Measurements from ENCODE around the gene MANF. TPM values are rescaled to one million over a fixed set of nuclear protein-coding genes. Genes with fewer than 3 reads are reported as not detected.
"Not testable (repeated sequence)": the region's sequence is repeated elsewhere in the genome, so short reads cannot be mapped to it uniquely, and the experiment has no call there.

The MANF gene
- total RNA-seq, 2 experiments from 2014 or later: 136 to 140 TPM

DNA sequence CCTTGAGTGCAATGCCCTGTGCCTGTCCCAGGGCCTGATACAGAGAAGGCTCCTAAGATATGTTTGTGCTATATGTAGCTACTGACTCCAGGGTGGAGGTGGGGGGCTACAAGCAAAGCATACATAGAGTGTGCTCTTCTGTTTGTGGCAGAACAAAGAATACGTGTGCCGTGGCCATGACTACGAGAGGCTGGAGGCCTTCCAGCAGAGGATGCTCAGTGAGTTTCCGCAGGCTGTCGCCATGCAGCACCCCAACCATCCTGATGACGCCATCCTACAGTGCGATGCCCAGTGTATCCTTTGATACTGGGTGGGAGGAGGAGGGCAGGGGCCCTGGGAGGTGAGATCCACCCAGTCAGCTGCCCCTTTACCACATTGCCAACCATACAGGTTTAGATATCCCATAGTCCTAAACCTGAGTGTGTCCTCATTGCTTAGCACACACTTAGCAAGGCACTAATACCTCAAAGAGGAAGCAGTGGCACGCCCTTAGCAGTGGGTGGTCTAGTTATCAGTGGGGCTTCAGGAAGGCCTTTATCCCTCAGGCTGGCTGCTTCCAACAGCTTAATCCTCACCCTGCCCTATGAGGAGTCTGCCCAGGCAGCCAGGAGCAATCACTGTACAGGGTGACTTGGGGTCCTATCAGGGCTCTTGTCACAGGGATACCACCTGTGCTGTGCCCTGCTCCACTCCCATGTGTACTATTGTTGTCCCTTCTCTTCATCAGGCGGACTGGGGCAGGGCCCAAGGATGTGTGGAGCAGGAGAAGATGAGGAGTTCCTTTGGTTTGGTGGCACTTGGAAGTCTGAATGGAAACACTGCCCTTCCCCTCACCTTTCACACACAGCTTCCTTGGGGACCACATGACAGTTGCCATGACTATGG lies 30.1 kb upstream of the MANF start:
- ChIA-PET POLR2A (no interaction called here), CTCF (no interaction called here)
- DNase-seq (no peak), ATAC-seq (no peak)
- Mint-ChIP-seq H3K4me1 (ENCODE audit: low read depth) (no peaks in the 10 kb centered on the region), H3K27ac (no peak overlapping the region), H3K27me3 (ENCODE audit: low read depth) (no peaks in the 10 kb centered on the region), H3K36me3 (ENCODE audit: low read depth) (no peaks in the 10 kb centered on the region), H3K9me3 (ENCODE audit: insufficient read depth) (no peaks in the 10 kb centered on the region), H3K4me3 (no peak overlapping the region)

DNA sequence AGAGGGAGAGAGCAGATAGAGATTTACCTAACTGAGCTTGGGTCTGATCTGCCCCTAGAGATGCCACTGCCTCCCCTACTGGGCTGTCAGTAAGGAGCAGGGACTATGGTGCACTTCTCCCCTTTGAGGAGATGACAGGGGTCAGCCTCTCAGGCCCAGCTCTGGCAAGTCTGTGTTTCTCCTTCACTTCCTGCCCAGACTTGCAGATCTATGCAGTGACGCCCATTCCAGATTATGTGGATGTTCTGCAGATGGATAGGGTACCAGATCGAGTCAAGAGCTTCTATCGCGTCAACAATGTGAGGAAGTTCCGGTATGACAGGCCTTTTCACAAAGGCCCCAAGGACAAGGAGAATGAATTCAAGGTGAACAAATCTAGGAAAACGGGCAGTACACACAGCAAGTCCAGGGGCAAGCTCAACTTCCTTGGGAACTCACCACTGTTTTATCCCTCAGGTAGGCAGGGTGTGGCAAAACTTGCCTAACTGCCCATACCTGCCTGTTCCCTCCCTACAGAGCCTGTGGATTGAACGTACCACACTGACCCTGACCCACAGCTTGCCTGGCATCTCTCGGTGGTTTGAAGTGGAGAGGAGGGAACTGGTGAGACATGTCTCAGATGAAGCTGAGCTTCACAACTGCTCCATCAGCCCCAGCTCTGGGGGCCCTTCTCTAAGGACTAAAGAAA lies 29.1 kb upstream of the MANF start:
- no peaks in the 10 kb centered on the region for H3K4me1 Mint-ChIP-seq (ENCODE audit: low read depth)
- ATAC-seq (no peak), DNase-seq (no peak)
- no peaks in the 10 kb centered on the region for H3K27me3 Mint-ChIP-seq (ENCODE audit: low read depth)
- no peaks in the 10 kb centered on the region for H3K36me3 Mint-ChIP-seq (ENCODE audit: low read depth)
- H3K4me3 Mint-ChIP-seq: no peak overlapping the region
- no peaks in the 10 kb centered on the region for H3K9me3 Mint-ChIP-seq (ENCODE audit: insufficient read depth)
- H3K27ac Mint-ChIP-seq: no peak overlapping the region
- CTCF ChIA-PET: no interaction called here
- POLR2A ChIA-PET: no interaction called here

DNA sequence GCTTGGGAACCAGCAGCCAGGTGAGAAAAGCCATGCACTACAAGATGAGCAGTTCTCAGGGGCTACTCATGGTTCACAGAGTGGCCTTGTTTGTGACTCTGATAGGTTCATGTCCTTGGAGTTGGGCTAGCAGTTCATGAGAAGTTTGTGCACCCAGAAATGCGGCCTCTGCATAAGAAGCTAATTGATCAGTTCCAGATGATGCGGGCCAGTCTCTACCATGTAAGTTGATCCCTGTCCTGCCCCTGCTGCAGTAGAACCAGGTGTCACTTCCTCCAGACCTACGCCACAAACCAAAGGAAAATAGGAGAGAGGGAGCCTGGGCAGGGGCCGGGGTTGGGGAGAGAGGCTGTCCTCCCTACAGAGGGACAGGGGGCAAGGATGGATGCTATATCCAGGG lies 27.2 kb upstream of the MANF start:
- H3K9me3 Mint-ChIP-seq (ENCODE audit: insufficient read depth): no peaks in the 10 kb centered on the region
- H3K4me1 Mint-ChIP-seq (ENCODE audit: low read depth): no peaks in the 10 kb centered on the region
- DNase-seq: no peak
- ATAC-seq: no peak
- H3K27ac Mint-ChIP-seq: no peak overlapping the region
- H3K27me3 Mint-ChIP-seq (ENCODE audit: low read depth): no peaks in the 10 kb centered on the region
- H3K4me3 Mint-ChIP-seq: no peak overlapping the region
- no peaks in the 10 kb centered on the region for H3K36me3 Mint-ChIP-seq (ENCODE audit: low read depth)
- POLR2A ChIA-PET: no interaction called here
- CTCF ChIA-PET: no interaction called here

DNA sequence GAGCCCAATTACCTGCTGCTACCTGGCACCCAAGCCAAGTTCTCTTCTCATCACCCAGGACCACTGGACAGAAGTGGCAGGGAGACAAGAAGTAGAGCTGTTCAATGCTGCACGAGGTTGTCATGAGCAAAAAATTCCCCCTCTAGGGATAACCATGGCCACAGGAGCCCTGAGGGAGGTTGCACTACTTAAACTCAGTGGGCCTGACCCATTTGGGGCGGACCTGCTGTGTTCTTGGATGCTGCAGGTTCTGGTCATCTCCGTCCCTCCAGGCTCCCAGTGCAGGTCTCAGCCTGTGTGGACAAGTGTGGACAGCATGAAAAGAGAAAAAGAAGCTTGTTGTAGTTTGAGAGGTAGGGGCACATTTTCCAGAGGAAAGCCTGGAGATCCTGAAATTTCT lies 26.1 kb upstream of the MANF start:
- H3K4me3 Mint-ChIP-seq: no peak overlapping the region
- POLR2A ChIA-PET: no interaction called here
- no peaks in the 10 kb centered on the region for H3K9me3 Mint-ChIP-seq (ENCODE audit: insufficient read depth)
- H3K36me3 Mint-ChIP-seq (ENCODE audit: low read depth): no peaks in the 10 kb centered on the region
- H3K4me1 Mint-ChIP-seq (ENCODE audit: low read depth): no peaks in the 10 kb centered on the region
- H3K27ac Mint-ChIP-seq: no peak overlapping the region
- CTCF ChIA-PET: interaction anchor here (0.5 to 0.9 kb wide), 2 partner anchors 13 to 124 kb away, joined by 3 to 4 read pairs; no protein-coding TSS in a partner anchor
- DNase-seq: no peak
- no peak for ATAC-seq
- H3K27me3 Mint-ChIP-seq (ENCODE audit: low read depth): no peaks in the 10 kb centered on the region

DNA sequence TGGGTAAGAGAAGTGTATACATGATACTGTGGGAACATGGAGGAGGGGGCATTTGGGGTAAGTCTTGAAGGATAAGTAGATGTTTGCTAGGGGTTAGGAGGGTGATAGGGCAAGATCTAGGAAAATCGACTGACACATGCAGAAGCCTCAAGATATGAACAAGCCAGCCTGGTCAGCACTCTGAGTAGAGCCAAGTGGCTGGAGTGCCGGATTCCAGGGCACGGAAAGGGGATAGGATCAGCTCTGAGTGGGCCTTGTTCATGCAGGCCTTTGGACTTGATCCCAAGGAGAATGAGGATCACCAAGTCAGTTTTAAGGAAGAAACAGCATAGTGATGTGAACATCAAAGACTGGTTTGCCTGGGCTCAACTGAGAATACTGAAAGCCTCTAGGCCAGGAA lies 24.3 kb upstream of the MANF start:
- no peaks in the 10 kb centered on the region for H3K27me3 Mint-ChIP-seq (ENCODE audit: low read depth)
- no peaks in the 10 kb centered on the region for H3K4me1 Mint-ChIP-seq (ENCODE audit: low read depth)
- no peak overlapping the region for H3K27ac Mint-ChIP-seq
- no peak for ATAC-seq
- ChIA-PET POLR2A (no interaction called here), CTCF (no interaction called here)
- no peaks in the 10 kb centered on the region for H3K9me3 Mint-ChIP-seq (ENCODE audit: insufficient read depth)
- H3K4me3 Mint-ChIP-seq: no peak overlapping the region
- DNase-seq: no peak
- no peaks in the 10 kb centered on the region for H3K36me3 Mint-ChIP-seq (ENCODE audit: low read depth)

DNA sequence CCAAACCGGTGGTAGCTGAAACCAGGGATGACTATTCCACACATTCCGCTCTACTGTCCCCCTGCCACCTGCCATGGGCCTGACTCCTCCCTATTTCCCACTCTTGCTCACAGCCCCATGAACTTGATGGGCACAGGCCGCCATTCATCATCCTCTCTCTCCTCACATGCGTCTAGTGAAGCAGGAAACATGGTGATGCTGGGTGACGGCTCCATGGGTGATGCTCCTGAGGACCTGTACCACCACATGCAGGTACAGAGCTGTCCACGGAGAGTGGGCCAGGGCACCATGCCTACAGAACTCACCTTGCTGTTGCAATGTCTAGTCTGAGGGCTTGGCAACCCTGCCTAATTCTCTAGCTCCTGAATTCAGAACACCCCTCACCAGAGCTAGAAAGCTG lies 23.3 kb upstream of the MANF start:
- no peak for ATAC-seq
- DNase-seq: no peak
- Mint-ChIP-seq H3K27me3 (ENCODE audit: low read depth) (peaks cover 2% of the 10 kb centered on the region), H3K36me3 (ENCODE audit: low read depth) (no peaks in the 10 kb centered on the region), H3K9me3 (ENCODE audit: insufficient read depth) (no peaks in the 10 kb centered on the region), H3K4me1 (ENCODE audit: low read depth) (no peaks in the 10 kb centered on the region), H3K4me3 (no peak overlapping the region), H3K27ac (no peak overlapping the region)
- ChIA-PET POLR2A (no interaction called here), CTCF (interaction anchor here (1.0 kb wide), 1 partner anchor 394 kb away, joined by 4 read pairs; no protein-coding TSS in a partner anchor)

DNA sequence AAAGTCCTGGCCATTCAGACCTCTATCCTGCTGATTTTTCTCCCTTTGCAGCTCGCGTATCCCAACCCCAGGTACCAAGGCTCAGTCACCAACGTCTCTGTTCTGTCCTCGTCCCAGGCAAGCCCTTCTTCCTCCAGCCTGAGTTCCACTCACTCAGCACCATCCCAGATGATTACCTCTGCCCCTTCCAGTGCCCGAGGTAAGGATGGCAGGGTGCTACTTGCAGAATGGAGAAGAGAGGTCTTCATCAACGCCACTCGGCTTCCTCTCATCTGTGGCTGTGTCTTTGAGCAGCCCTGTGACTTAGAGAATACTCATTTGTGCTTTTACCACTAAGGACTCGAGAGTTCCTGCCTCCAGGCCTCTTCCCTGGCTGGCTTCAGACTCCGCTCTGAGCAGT lies 22.6 kb upstream of the MANF start:
- no peaks in the 10 kb centered on the region for H3K36me3 Mint-ChIP-seq (ENCODE audit: low read depth)
- peaks cover 4% of the 10 kb centered on the region for H3K27me3 Mint-ChIP-seq (ENCODE audit: low read depth)
- H3K4me1 Mint-ChIP-seq (ENCODE audit: low read depth): no peaks in the 10 kb centered on the region
- H3K4me3 Mint-ChIP-seq: no peak overlapping the region
- no peaks in the 10 kb centered on the region for H3K9me3 Mint-ChIP-seq (ENCODE audit: insufficient read depth)
- ChIA-PET CTCF (no interaction called here), POLR2A (no interaction called here)
- DNase-seq (no peak), ATAC-seq (no peak)
- H3K27ac Mint-ChIP-seq: no peak overlapping the region

DNA sequence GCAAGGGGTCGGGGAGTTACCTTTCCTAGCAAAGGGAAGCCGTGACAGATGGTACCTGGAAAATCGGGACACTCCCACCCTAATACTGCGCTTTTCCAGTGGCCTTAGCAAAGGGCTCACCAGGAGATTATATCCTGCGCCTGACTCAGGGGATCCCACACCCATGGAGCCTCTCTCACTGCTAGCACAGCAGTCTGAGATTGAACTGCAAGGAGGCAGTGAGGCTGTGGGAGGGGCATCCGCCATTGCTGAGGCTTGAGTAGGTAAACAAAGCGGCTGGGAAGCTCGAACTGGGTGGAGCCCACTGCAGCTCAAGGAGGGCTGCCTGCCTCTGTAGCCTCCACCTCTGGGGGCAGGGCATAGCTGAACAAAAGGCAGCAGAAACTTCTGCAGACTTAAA lies 16.8 kb upstream of the MANF start:
- H3K4me3 Mint-ChIP-seq; H3K9me3 Mint-ChIP-seq (ENCODE audit: insufficient read depth); ATAC-seq; POLR2A ChIA-PET; DNase-seq; H3K27me3 Mint-ChIP-seq (ENCODE audit: low read depth); H3K4me1 Mint-ChIP-seq (ENCODE audit: low read depth); H3K36me3 Mint-ChIP-seq (ENCODE audit: low read depth); H3K27ac Mint-ChIP-seq: not testable (repeated sequence)
- CTCF ChIA-PET: interaction anchor here (5.2 kb wide), 1 partner anchor 397 kb away, joined by 50 read pairs; no protein-coding TSS in a partner anchor

DNA sequence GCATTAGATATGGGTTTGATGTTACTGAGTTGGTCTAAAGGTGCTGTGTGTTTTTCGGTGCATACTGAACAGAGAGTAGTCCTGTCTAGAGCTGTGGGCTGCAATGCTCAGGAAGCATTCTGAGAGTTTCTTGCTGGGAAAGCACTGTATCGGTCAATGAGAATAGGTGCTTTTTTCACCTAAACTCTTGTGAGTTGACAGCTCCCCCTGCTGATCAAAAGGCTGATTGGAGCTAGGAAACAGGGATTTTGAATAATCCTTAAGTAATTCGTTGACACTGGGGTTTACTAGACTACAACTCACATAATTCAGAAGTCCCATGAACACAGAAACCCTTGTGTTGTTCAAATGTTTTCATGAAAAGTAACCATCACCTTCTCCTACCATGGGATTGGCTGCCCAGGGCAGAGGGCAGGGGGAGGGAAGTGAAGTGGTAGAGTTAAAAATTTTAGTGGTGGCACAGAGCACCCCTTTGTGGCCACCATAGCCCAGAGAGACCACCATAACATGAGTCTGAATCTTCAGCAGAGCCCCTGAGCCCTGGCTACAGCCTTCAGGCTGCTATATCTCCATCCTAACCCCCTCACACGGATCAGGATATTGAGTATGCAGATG lies 13.0 kb upstream of the MANF start:
- H3K27me3 Mint-ChIP-seq (ENCODE audit: low read depth): no peaks in the 10 kb centered on the region
- no peaks in the 10 kb centered on the region for H3K36me3 Mint-ChIP-seq (ENCODE audit: low read depth)
- POLR2A ChIA-PET: interaction anchor here (0.6 to 0.7 kb wide), 3 partner anchors 56 to 802 kb away, joined by 3 to 4 read pairs (median 3); partner anchors contain the start of genes HEMK1 and MAPKAPK3
- ATAC-seq (peak; percentile 61), DNase-seq (peak; percentile 75)
- no peaks in the 10 kb centered on the region for H3K4me1 Mint-ChIP-seq (ENCODE audit: low read depth)
- H3K27ac Mint-ChIP-seq: no peak overlapping the region
- H3K4me3 Mint-ChIP-seq: no peak overlapping the region
- CTCF ChIA-PET: interaction anchor here (0.5 to 5.2 kb wide), 19 partner anchors 12 to 756 kb away, joined by 3 to 50 read pairs (median 4); partner anchors contain the start of genes DOCK3, MANF and MAPKAPK3
- H3K9me3 Mint-ChIP-seq (ENCODE audit: insufficient read depth): no peaks in the 10 kb centered on the region

DNA sequence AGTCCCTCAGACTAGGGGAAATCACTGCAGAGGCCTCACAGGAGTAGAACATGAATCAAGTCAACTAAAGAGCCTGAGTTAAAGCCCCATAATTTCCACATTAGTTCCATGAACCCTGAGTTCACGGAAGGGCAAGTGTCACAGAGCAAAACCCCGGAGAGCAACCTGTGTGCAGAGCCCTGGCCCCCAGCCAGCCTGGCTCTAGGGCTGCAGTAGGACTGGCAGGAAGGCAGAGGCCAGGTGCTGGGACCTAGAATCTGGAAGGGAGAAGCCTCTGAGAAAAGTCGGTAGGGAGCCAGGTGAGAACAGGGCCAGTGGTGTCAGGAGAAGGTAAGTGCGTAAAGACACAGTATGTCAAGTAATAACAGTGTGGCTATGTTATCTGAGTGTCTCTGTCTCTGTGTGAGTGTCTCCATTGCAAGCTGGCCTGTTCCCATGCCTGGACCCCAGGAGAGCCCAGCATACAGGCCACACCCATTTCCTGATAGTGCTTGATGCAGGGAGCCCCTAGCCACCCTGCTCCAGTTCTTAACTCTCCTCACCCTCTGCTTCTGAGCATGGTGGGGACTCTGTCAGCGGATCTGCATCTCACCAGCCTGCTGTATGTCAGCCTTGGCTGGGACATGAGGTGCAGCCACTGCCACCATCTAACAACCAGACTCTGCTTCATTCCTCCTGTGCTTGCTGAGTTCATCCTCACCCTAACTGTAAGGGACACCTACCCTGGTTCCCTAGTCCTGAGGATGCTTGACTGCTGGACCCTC lies 11.3 kb upstream of the MANF start:
- Mint-ChIP-seq H3K36me3 (ENCODE audit: low read depth) (no peaks in the 10 kb centered on the region), H3K27me3 (ENCODE audit: low read depth) (no peaks in the 10 kb centered on the region), H3K4me1 (ENCODE audit: low read depth) (peaks cover under 1% of the 10 kb centered on the region), H3K9me3 (ENCODE audit: insufficient read depth) (no peaks in the 10 kb centered on the region), H3K27ac (no peak overlapping the region), H3K4me3 (no peak overlapping the region)
- ChIA-PET POLR2A (no interaction called here), CTCF (interaction anchor here (3.6 kb wide), 1 partner anchor 758 kb away, joined by 29 read pairs; the partner anchor contains the start of gene MAPKAPK3)
- ATAC-seq: no peak
- DNase-seq: no peak

DNA sequence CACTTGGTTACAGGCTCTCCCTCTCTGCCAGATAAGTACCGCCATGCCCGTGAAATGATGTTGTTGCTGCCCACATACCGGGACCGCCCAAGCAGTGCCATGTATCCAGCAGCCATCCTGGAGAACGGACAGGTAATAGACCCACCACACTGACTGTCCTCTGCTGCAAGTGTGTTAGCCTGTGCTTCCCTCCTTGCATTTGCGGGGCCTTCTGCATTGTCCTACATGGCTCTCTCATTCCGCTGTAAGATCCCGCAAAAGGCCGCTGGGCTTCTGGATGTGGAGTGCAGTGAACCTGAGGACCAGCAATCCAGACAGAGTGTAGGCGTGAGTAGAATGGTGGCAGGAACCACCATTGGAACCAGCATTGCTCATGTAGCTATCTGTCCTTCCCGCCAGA lies 10.6 kb upstream of the MANF start:
- CTCF ChIA-PET: interaction anchor here (3.9 kb wide), 1 partner anchor 759 kb away, joined by 13 read pairs; no protein-coding TSS in a partner anchor
- Mint-ChIP-seq H3K27ac (no peak overlapping the region), H3K27me3 (ENCODE audit: low read depth) (no peaks in the 10 kb centered on the region), H3K36me3 (ENCODE audit: low read depth) (no peaks in the 10 kb centered on the region), H3K9me3 (ENCODE audit: insufficient read depth) (no peaks in the 10 kb centered on the region), H3K4me3 (no peak overlapping the region), H3K4me1 (ENCODE audit: low read depth) (peaks cover 7% of the 10 kb centered on the region)
- POLR2A ChIA-PET: no interaction called here
- DNase-seq (no peak), ATAC-seq (no peak)

Measured in activated CD8-positive, alpha-beta T cell treated with anti-CD3 and anti-CD28 coated beads, Interleukin-2, amount 10 ng/mL, durations not matched to agents 7 days and 5 days (primary cell).